IMR-90 (cell line): ENCODE results near the gene OR6S1. TPM values are rescaled to one million over a fixed set of nuclear protein-coding genes. Genes with fewer than 3 reads are reported as not detected.

Experiments used
- ATAC-seq: fragments of 200-7000 bp; cut with Tn5 transposase; 2 replicates; pipeline ENCODE4 v1.9.1; 2020; ENCODE audit warnings: low read depth, mild to moderate bottlenecking, moderate library complexity
- BruUV-seq: library from RNA; stranded (reverse); fragments of 400-500 nt; replicated peaks from 2 replicates; lab custom pipeline; 2021; lab: Mats Ljungman, UMichigan
- CTCF ChIA-PET: fragments of 300-600 bp; formaldehyde crosslinking; extraction: SDS; loops from one replicate; lab custom pipeline; 2021; ENCODE audit warnings: antibody characterized with exemption; lab: Yijun Ruan, JAX
- POLR2A ChIA-PET: fragments of 300-600 bp; sonication (Branson Sonifier 250); formaldehyde crosslinking; loops from one replicate; lab custom pipeline; 2022; ENCODE audit warnings: antibody characterized with exemption; ENCODE audit not compliant: unreplicated experiment; lab: Charles Lee
- DNase-seq: peaks from one replicate; pipeline ENCODE4 v3.0.0; 2013
- H2AFZ ChIP-seq: replicated peaks from 2 replicates; pipeline ENCODE3; 2013; ENCODE audit warnings: low read length, mild to moderate bottlenecking; ENCODE audit not compliant: poor library complexity
- H2AK5ac ChIP-seq: 2 replicates; pipeline ENCODE4 v1.6.1; 2013; ENCODE audit warnings: low read depth, low read length, inconsistent platforms
- H2AK9ac ChIP-seq: replicated peaks from 2 replicates; pipeline ENCODE3; 2013; ENCODE audit warnings: mild to moderate bottlenecking, low read depth, low read length, moderate library complexity; ENCODE audit not compliant: poor library complexity
- H2BK120ac ChIP-seq: 2 replicates; pipeline ENCODE4 v1.6.1; 2013; ENCODE audit warnings: low read depth, low read length, inconsistent platforms
- H2BK15ac ChIP-seq: 3 replicates; pipeline ENCODE4 v1.6.1; 2013; ENCODE audit warnings: low read depth, low read length, inconsistent platforms
- H2BK20ac ChIP-seq: 2 replicates; pipeline ENCODE4 v1.6.1; 2013; ENCODE audit warnings: low read depth, mild to moderate bottlenecking, inconsistent platforms, low read length, moderate library complexity
- H2BK5ac ChIP-seq: 2 replicates; pipeline ENCODE4 v1.6.1; 2013; ENCODE audit warnings: mild to moderate bottlenecking, low read depth, low read length, inconsistent platforms; ENCODE audit not compliant: poor library complexity, severe bottlenecking
- H3K14ac ChIP-seq: replicated peaks from 2 replicates; pipeline ENCODE4 v1.6.1; 2013; ENCODE audit warnings: low read depth, low read length, inconsistent platforms
- H3K18ac ChIP-seq: 2 replicates; pipeline ENCODE4 v1.6.1; 2013; ENCODE audit warnings: low read depth, low read length, control low read depth
- H3K23ac ChIP-seq: 2 replicates; pipeline ENCODE4 v1.6.1; 2013; ENCODE audit warnings: low read depth, low read length, inconsistent platforms
- H3K27ac ChIP-seq: 2 replicates; pipeline ENCODE4 v1.5.1; 2013; ENCODE audit warnings: mild to moderate bottlenecking, control low read depth, low read length; ENCODE audit not compliant: insufficient read depth
- H3K27me3 ChIP-seq: 2 replicates; pipeline ENCODE4 v1.6.1; 2013; ENCODE audit warnings: low read length; ENCODE audit not compliant: control insufficient read depth, insufficient read depth
- H3K36me3 ChIP-seq: 2 replicates; pipeline ENCODE4 v1.6.1; 2013; ENCODE audit warnings: low read length, mixed read lengths; ENCODE audit not compliant: control insufficient read depth, insufficient read depth
- H3K4ac ChIP-seq: 2 replicates; pipeline ENCODE4 v1.6.1; 2013; ENCODE audit warnings: low read depth, low read length, inconsistent platforms
- H3K4me1 ChIP-seq: 2 replicates; pipeline ENCODE4 v1.6.1; 2013; ENCODE audit warnings: low read length, mixed read lengths; ENCODE audit not compliant: control insufficient read depth, insufficient read depth
- H3K4me2 ChIP-seq: 2 replicates; pipeline ENCODE4 v1.6.1; 2013; ENCODE audit warnings: low read depth, mild to moderate bottlenecking, control low read depth, low read length, moderate library complexity
- H3K4me3 ChIP-seq: 2 replicates; pipeline ENCODE4 v1.5.1; 2013; ENCODE audit warnings: low read depth, mild to moderate bottlenecking, control low read depth, low read length, moderate library complexity; ENCODE audit not compliant: insufficient read depth
- H3K56ac ChIP-seq: 2 replicates; pipeline ENCODE4 v1.6.1; 2013; ENCODE audit warnings: low read length, inconsistent platforms; ENCODE audit not compliant: insufficient read depth; ENCODE audit errors: extremely low read depth
- H3K79me1 ChIP-seq, 2 experiments: 2 replicates each; pipeline ENCODE4 v1.6.1; 2013; ENCODE audit warnings: low read length in 2 of 2, inconsistent platforms in 1 of 2, low read depth in 1 of 2
- H3K9ac ChIP-seq: 2 replicates; pipeline ENCODE4 v1.6.1; 2013; ENCODE audit warnings: low read depth, low read length, control low read depth
- H3K9me1 ChIP-seq: 2 replicates; pipeline ENCODE4 v1.6.1; 2013; ENCODE audit warnings: low read length, inconsistent platforms; ENCODE audit not compliant: insufficient read depth
- H3K9me3 ChIP-seq: 2 replicates; pipeline ENCODE4 v1.6.1; 2013; ENCODE audit warnings: low read length; ENCODE audit not compliant: control insufficient read depth, insufficient read depth
- H4K20me1 ChIP-seq: 2 replicates; pipeline ENCODE4 v1.6.1; 2013; ENCODE audit warnings: low read length, inconsistent platforms; ENCODE audit not compliant: insufficient read depth
- H4K5ac ChIP-seq: 2 replicates; pipeline ENCODE4 v1.6.1; 2013; ENCODE audit warnings: mild to moderate bottlenecking, low read depth, low read length, control low read depth
- H4K8ac ChIP-seq, 2 experiments: 2 replicates each; pipeline ENCODE4 v1.6.1; 2013; ENCODE audit warnings: low read depth in 2 of 2, low read length in 2 of 2, control low read depth in 1 of 2, inconsistent platforms in 1 of 2
- H4K91ac ChIP-seq: 2 replicates; pipeline ENCODE4 v1.6.1; 2013; ENCODE audit warnings: low read depth, low read length, inconsistent platforms; ENCODE audit not compliant: insufficient read depth
- BHLHE40 ChIP-seq: fragments of 150-350 bp; IDR thresholded peaks from 2 replicates; pipeline ENCODE4 v1.6.1; 2016; ENCODE audit warnings: mild to moderate bottlenecking, low read depth, low read length
- FOS ChIP-seq: fragments of 150-350 bp; IDR thresholded peaks from 2 replicates; pipeline ENCODE4 v1.6.1; 2016; ENCODE audit warnings: low read depth, low read length
- MAFK ChIP-seq: IDR thresholded peaks from 2 replicates; pipeline ENCODE4 v1.6.1; 2012; ENCODE audit warnings: low read depth, low read length, improper control_type of control experiment
- MAZ ChIP-seq: IDR thresholded peaks from 2 replicates; pipeline ENCODE4 v1.6.1; 2012; ENCODE audit warnings: low read depth, mild to moderate bottlenecking, low read length, improper control_type of control experiment, moderate library complexity, borderline replicate concordance
- NFE2L2 ChIP-seq: fragments of 150-350 bp; IDR thresholded peaks from 2 replicates; pipeline ENCODE4 v1.6.1; 2016; ENCODE audit warnings: low read depth, mild to moderate bottlenecking, low read length
- POLR2A ChIP-seq: IDR thresholded peaks from 2 replicates; pipeline ENCODE4 v1.6.1; 2012; ENCODE audit warnings: mild to moderate bottlenecking, low read depth, low read length
- RAD21 ChIP-seq: IDR thresholded peaks from 2 replicates; pipeline ENCODE4 v1.6.1; 2012; ENCODE audit warnings: low read length, improper control_type of control experiment
- RCOR1 ChIP-seq: IDR thresholded peaks from 2 replicates; pipeline ENCODE4 v1.6.1; 2012; ENCODE audit warnings: mild to moderate bottlenecking, low read length, improper control_type of control experiment; ENCODE audit not compliant: insufficient replicate concordance
- RFX5 ChIP-seq: IDR thresholded peaks from 2 replicates; pipeline ENCODE4 v1.8.0; 2012; ENCODE audit warnings: low read depth, mild to moderate bottlenecking, low read length, moderate library complexity
- SMC3 ChIP-seq: fragments of 150-350 bp; IDR thresholded peaks from 2 replicates; pipeline ENCODE4 v1.6.1; 2016; ENCODE audit warnings: low read depth, mild to moderate bottlenecking, antibody characterized with exemption, low read length, moderate library complexity
- WGBS, 2 experiments: methylation state at CpG; one replicate each; pipeline versions ENCODE4 v1.1.5 to v1.1.7; 2013; ENCODE audit warnings: missing lambda C conversion rate in 2 of 2; ENCODE audit not compliant: insufficient read length in 1 of 2; ENCODE audit errors: extremely low coverage in 2 of 2; 5-methylcytosine and 5-hydroxymethylcytosine counted together
- dilution Hi-C: fragments of 300-500 bp; cut with HindIII; formaldehyde crosslinking; loops from one replicate; pipeline ENCODE4 v1.14.3; 2018; ENCODE audit warnings: low sequenced_read_pairs; ENCODE audit not compliant: unreplicated experiment
- in situ Hi-C: fragments of 300-500 bp; cut with MboI; formaldehyde crosslinking; loops from 3 replicates; pipeline ENCODE4 v1.14.3; 2019; ENCODE audit warnings: low sequenced_read_pairs, inconsistent platforms, mixed read lengths
- intact Hi-C: fragments of 100-400 bp; cut with micrococcal nuclease; formaldehyde crosslinking; loops from 2 replicates; pipeline ENCODE4 v1.10.0; 2022
- polyA plus RNA-seq, 3 experiments: library from polyadenylated mRNA; depleted of rRNA; stranded (reverse); fragments of >200 nt; gene quantifications; 2 replicates each; pipeline ENCODE4 v1.2.3, GENCODE V29; 2012; ENCODE audit warnings: low replicate concordance in 1 of 3
- total RNA-seq: library from RNA; depleted of rRNA; stranded (reverse); fragments of >200 nt; gene quantifications from 2 replicates; pipeline ENCODE4 v1.2.3, GENCODE V29; 2012
- TF ChIP-seq, protein P1 (sequence below): conservative IDR thresholded peaks from 2 replicates; pipeline ENCODE4 v1.5.1; 2012; ENCODE audit warnings: mild to moderate bottlenecking, low read depth, low read length, improper control_type of control experiment
- TF ChIP-seq, protein P2 (sequence below): fragments of 150-350 bp; IDR thresholded peaks from 2 replicates; pipeline ENCODE4 v1.6.1; 2016; ENCODE audit warnings: low read depth, mild to moderate bottlenecking, low read length, moderate library complexity, borderline replicate concordance
- TF ChIP-seq, protein P3 (sequence below): fragments of 150-350 bp; IDR thresholded peaks from 2 replicates; pipeline ENCODE4 v1.6.1; 2017; ENCODE audit warnings: mild to moderate bottlenecking, antibody characterized with exemption, low read length, low read depth

Gene OR6S1
- total and polyA plus RNA-seq, 2 of the 4 experiments (the other 2 are of a cell fraction): not detected

DNA sequence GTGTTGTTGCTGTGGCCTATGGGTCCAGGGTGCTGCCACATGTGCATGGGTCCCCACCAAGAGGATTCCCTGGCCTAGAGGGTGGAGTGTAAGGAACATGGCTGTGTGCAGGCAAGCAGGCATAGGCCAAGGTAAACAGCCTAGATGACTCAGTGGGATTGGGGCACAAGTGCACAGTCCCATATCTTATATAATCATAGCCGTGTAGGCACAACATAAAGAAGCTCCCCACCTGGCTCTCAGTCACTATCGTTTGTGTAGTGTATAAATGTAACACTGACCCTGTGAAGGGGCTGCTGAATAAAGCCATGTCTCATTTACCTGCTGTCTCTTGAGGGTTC lies 34.6 kb downstream of the OR6S1 start:
- Histone ChIP-seq H2AK5ac (no peak overlapping the region), H2BK120ac (no peak overlapping the region), H3K18ac (no peak overlapping the region), H3K27me3 (no peaks in the 10 kb centered on the region), H3K4ac (no peak overlapping the region), H3K56ac (no peak overlapping the region), H3K9me1 (no peaks in the 10 kb centered on the region), H2BK15ac (no peak overlapping the region), H3K23ac (no peak overlapping the region), H2BK20ac (no peak overlapping the region), H4K20me1 (peaks cover 3% of the 10 kb centered on the region; the same call in 1 of the 2 replicates), H2BK5ac (no peak overlapping the region), H3K36me3 (no peaks in the 10 kb centered on the region), H3K14ac (no peak overlapping the region), H3K9me3 (no peaks in the 10 kb centered on the region), H3K4me1 (no peaks in the 10 kb centered on the region), H2AFZ (no peak overlapping the region), H4K8ac (no peak overlapping the region), H3K4me2 (no peak overlapping the region), H4K91ac (no peak overlapping the region), H3K9ac (no peak overlapping the region), H3K4me3 (no peak overlapping the region), H3K27ac (no peak overlapping the region), H4K5ac (no peak overlapping the region), H3K79me1 (no peaks in the 10 kb centered on the region), H2AK9ac (no peak overlapping the region)
- no peak for DNase-seq
- in situ Hi-C loops (no loop called here), intact Hi-C loops (no loop called here), dilution Hi-C loops (no loop called here)
- ChIA-PET CTCF (interaction anchor here (0.7 kb wide), 1 partner anchor 273 kb away, joined by 3 read pairs; no protein-coding TSS in a partner anchor), POLR2A (no interaction called here)
- BruUV-seq: no TSS peak
- no CpG with 5 or more reads among the region's 2 CpGs for WGBS, 2 experiments
- no peak for ATAC-seq
- no peak for TF ChIP-seq NFE2L2
- no peak for TF ChIP-seq RAD21
- no peak for TF ChIP-seq MAZ
- no peak for TF ChIP-seq MAFK
- TF ChIP-seq RFX5: no peak
- TF ChIP-seq, protein P1, sequence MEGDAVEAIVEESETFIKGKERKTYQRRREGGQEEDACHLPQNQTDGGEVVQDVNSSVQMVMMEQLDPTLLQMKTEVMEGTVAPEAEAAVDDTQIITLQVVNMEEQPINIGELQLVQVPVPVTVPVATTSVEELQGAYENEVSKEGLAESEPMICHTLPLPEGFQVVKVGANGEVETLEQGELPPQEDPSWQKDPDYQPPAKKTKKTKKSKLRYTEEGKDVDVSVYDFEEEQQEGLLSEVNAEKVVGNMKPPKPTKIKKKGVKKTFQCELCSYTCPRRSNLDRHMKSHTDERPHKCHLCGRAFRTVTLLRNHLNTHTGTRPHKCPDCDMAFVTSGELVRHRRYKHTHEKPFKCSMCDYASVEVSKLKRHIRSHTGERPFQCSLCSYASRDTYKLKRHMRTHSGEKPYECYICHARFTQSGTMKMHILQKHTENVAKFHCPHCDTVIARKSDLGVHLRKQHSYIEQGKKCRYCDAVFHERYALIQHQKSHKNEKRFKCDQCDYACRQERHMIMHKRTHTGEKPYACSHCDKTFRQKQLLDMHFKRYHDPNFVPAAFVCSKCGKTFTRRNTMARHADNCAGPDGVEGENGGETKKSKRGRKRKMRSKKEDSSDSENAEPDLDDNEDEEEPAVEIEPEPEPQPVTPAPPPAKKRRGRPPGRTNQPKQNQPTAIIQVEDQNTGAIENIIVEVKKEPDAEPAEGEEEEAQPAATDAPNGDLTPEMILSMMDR: no peak
- no peak for TF ChIP-seq FOS
- TF ChIP-seq BHLHE40: no peak
- no peak for TF ChIP-seq POLR2A
- TF ChIP-seq SMC3: no peak
- TF ChIP-seq, protein P2, sequence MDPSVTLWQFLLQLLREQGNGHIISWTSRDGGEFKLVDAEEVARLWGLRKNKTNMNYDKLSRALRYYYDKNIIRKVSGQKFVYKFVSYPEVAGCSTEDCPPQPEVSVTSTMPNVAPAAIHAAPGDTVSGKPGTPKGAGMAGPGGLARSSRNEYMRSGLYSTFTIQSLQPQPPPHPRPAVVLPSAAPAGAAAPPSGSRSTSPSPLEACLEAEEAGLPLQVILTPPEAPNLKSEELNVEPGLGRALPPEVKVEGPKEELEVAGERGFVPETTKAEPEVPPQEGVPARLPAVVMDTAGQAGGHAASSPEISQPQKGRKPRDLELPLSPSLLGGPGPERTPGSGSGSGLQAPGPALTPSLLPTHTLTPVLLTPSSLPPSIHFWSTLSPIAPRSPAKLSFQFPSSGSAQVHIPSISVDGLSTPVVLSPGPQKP: no peak
- TF ChIP-seq RCOR1: no peak
- TF ChIP-seq, protein P3, sequence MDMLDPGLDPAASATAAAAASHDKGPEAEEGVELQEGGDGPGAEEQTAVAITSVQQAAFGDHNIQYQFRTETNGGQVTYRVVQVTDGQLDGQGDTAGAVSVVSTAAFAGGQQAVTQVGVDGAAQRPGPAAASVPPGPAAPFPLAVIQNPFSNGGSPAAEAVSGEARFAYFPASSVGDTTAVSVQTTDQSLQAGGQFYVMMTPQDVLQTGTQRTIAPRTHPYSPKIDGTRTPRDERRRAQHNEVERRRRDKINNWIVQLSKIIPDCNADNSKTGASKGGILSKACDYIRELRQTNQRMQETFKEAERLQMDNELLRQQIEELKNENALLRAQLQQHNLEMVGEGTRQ: no peak
